Activated CD8-positive, alpha-beta memory T cell treated with anti-CD3 and anti-CD28 coated beads for 36 hours (primary cell): ENCODE measurements around the gene SLC39A6. TPM values are rescaled to one million over a fixed set of nuclear protein-coding genes. Genes with fewer than 3 reads are reported as not detected.
"Not testable (repeated sequence)": the region's sequence is repeated elsewhere in the genome, so short reads cannot be mapped to it uniquely, and the experiment has no call there.

Experiments used
- CTCF ChIA-PET: fragments of 350-600 bp; sonication (Branson Sonifier 250); formaldehyde crosslinking; loops from one replicate; lab custom pipeline; 2021; ENCODE audit warnings: antibody characterized with exemption; lab: Charles Lee
- POLR2A ChIA-PET: fragments of 350-600 bp; sonication (Branson Sonifier 250); formaldehyde crosslinking; loops from one replicate; lab custom pipeline; 2021; ENCODE audit warnings: antibody characterized with exemption; lab: Charles Lee
- total RNA-seq, 2 experiments: library from RNA; stranded (reverse); gene quantifications; one replicate each; pipeline ENCODE4 v1.2.3, GENCODE V29; 2021

SLC39A6 gene
- total RNA-seq, 2 experiments from 2014 or later = 43.2 to 43.5 TPM

DNA sequence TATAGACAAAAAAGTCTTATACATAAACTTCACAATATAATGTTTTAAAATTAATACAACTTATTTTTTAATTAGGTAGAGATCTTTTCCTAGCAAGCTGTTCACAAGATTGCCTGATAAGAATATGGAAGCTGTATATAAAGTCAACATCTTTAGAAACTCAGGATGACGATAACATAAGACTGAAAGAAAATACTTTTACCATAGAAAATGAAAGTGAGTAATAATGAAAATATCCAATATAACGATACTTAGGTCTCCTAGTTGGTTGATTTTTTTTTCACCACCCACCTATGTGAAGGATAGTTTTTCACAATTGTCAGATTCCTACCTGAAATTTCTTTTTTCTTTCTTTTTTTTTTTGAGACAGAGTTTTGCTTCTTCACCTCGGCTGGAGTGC, 13.6 kb upstream of the SLC39A6 start:
- CTCF ChIA-PET = interaction anchor here (1.3 kb wide), 1 partner anchor 12 kb away, joined by 3 read pairs; no protein-coding TSS in a partner anchor
- POLR2A ChIA-PET = no interaction called here

DNA sequence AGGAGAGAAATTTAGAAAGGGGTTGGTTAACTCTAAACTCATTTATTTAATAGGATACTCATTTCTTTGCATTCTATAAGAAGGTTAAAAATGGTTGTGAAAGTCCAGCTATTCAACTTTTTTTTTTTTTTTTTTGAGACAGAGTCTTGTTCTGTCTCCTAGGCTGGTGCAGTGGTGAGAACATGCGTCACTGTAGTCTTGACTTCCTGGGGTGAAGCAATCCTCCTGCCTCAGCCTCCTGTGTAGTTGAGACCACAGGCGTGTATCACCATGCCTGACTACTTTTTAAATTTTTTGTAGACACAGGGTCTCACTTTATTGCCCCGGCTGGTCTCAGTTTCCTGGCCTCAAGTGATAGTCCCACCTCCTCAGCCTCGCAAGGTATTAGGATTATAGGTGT, 12.4 kb upstream of the SLC39A6 start:
- CTCF ChIA-PET = interaction anchor here (0.7 kb wide), 1 partner anchor 14 kb away, joined by 3 read pairs; no protein-coding TSS in a partner anchor
- POLR2A ChIA-PET = interaction anchor here (0.7 kb wide), 1 partner anchor 8 kb away, joined by 4 read pairs; no protein-coding TSS in a partner anchor

DNA sequence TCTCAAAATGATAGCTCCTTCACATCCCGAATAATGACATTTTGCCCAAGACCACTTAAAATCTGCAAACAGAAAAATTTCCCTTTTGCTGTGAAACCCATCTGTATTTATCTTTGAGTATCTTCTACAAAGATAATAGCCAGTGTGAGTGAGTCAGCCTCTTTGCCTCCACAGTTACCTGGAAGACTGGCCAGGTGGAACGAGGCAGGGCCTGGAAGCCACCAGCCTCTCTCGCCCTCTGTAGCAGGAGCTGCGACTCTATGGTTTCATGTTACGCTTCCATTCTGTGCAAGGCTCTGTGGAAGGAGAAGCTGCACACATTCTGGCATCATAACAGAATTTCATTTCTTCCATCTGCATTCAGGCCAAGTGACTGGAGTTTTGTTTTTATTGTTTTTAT, 10.1 kb upstream of the SLC39A6 start:
- ChIA-PET CTCF (no interaction called here), POLR2A (no interaction called here)

- ChIA-PET CTCF (no interaction called here), POLR2A (no interaction called here)
Observed at GRCh38 chr18:36135264-36135663, 6.1 kb upstream of the SLC39A6 start.

DNA sequence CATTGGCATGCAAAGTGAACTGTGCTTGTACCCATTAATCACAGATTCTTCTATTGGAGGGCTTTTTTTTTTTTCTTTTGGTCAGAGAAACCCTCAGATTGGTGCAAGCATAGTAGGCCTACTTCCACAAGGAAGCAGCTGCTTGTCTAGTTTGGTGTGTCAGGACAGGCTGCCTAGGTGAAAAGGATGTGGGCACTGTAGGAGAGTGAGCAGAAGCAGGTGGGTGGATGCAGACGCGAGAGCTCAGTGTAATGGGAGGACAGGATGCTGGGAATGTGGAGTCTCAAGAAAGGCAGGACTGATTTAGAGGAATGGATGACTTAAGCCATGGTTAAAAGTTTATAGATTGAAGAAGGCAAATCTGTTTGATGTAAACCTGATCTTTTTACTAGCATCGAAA, 3.6 kb upstream of the SLC39A6 start:
- ChIA-PET CTCF (no interaction called here), POLR2A (no interaction called here)

DNA sequence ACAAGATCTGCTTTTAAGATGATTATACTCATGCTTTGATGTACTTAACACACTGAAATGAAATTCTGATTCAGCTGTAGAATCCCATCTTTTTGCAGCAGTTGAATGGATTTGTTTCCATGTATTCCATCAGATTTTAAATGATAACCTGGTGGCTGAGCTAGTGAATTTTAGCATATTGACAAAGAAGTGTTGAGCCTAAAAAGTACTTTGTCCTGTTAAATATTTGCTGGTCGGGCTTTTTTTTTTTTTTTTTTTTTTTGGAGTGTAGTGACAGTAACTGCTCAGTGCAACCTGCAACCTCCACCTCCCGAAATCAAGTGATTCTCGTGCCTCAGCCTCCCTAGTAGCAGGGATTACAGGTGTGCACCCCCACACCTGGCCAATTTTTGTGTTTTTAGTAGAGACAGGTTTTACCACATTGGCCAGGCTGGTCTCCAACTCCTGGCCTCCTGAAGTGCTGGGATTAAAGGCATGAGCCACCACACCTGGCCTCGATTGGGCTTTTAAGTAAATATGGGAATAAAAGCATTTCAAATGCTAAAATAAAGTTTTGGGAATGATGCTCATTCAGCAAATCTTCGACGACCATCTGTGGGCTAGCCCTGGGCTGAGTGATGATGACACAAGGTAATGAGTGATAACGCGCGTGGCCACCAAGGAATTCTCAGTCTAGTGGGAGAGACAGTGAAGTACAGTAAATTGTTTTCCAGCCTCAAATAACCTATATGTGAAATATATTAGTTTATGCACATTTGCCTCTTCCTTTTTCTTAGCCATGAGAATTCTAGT, 2.7 kb upstream of the SLC39A6 start:
- ChIA-PET POLR2A (no interaction called here), CTCF (interaction anchor here (0.6 to 1.2 kb wide), 2 partner anchors 12 to 125 kb away, joined by 3 read pairs; no protein-coding TSS in a partner anchor)

- CTCF ChIA-PET = interaction anchor here (0.6 to 1.2 kb wide), 2 partner anchors 12 to 126 kb away, joined by 3 read pairs; no protein-coding TSS in a partner anchor
- POLR2A ChIA-PET = no interaction called here
Observed at GRCh38 chr18:36130883-36131653, 1.9 kb upstream of the SLC39A6 start.

- ChIA-PET CTCF (interaction anchor here (1.2 to 1.5 kb wide), 3 partner anchors 8 to 34 kb away, joined by 3 to 5 read pairs (median 3); no protein-coding TSS in a partner anchor), POLR2A (no interaction called here)
Observed at GRCh38 chr18:36130039-36130831, 1.1 kb upstream of the SLC39A6 start.

DNA sequence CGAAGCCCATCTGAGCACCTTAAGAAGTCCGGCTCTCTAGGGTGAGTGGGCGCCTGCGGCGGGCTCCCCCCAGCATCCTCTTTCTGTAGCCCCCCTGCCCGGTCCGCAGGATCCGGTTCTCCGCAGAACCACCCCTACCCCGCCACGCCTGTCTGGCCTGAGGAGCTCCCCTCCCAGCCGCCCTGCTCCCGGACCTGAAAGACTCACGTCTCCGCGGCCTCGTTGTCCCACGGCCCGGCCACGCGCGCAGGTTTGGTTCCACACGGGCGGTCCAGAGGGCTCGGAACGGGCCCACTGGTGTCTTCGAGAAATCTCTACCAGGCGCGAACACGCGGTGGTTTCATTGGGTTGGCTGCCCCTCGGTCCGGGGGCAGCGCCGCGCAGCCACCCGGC, 237 bp downstream of the SLC39A6 start:
- ChIA-PET POLR2A (interaction anchor here (0.6 to 2.0 kb wide), 4 partner anchors 18 to 513 kb away, joined by 3 to 8 read pairs (median 5); no protein-coding TSS in a partner anchor), CTCF (interaction anchor here (1.2 to 1.5 kb wide), 2 partner anchors 9 to 33 kb away, joined by 3 to 5 read pairs; no protein-coding TSS in a partner anchor)

DNA sequence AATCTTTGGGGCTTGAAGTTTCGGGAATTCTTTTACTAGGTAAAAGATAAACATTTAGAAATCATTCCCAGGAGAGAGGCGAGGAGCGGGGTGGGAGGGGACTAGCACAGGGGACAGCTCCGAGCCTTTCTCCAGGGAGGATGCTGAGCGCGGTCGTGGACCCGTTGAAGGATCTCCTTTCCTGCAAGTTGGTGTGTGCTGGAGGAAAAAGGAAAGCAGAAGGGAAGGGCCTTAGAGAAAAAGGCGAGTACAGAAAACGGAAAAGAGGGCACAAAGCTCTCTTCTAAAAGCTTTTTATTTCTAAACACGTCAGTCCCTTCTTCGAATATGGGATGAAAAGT, 640 bp downstream of the SLC39A6 start:
- ChIA-PET CTCF (interaction anchor here (1.2 to 1.5 kb wide), 2 partner anchors 9 to 33 kb away, joined by 3 to 5 read pairs; no protein-coding TSS in a partner anchor), POLR2A (interaction anchor here (0.6 to 2.0 kb wide), 4 partner anchors 18 to 512 kb away, joined by 3 to 8 read pairs (median 5); no protein-coding TSS in a partner anchor)

GRCh38 chr18:36127836-36128529, 1.2 kb downstream of the SLC39A6 start:
- ChIA-PET CTCF (no interaction called here), POLR2A (interaction anchor here (1.0 to 2.0 kb wide), 3 partner anchors 19 to 61 kb away, joined by 3 to 8 read pairs (median 7); no protein-coding TSS in a partner anchor)

DNA sequence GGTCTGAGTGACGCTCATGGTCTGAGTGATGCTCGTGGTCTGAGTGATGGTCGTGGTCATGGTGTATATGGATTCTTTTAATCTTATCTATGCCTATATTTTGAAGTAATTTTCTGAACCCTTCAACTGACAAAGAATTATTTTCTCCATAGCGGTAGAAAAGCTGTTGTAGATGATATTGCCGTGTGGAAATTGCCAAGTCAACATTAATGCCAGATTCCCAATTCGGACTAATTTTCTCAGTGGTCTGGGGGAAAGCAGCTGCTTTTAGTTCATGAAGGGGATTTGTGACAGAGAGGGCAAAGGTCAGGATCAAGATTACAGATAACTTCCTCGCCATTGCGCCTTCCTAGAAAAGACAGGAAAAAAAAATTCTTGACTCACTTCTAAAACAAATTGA, 2.5 kb downstream of the SLC39A6 start:
- CTCF ChIA-PET = interaction anchor here (1.1 kb wide), 1 partner anchor 28 kb away, joined by 3 read pairs; no protein-coding TSS in a partner anchor
- POLR2A ChIA-PET = no interaction called here

DNA sequence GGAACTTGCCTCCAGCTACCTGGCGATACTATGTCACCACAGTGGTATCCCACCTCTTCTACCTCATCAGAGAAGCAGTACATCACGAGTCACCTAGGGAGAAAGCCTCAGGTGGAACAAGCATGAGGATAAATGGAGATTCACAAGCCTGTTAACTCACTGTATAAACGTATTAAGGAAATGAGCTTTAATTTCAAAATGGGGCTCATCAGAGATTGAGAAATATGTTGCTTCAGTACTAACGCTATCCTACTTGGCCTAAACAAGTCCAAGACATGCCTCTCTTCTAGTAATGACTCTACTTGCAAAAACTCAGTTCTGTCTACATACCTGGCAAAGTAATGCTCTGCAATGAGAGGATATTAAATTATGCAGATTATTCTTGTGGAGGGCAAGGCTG, 4.3 kb downstream of the SLC39A6 start:
- POLR2A ChIA-PET = no interaction called here
- CTCF ChIA-PET = no interaction called here

GRCh38 chr18:36120297-36120696, 8.8 kb downstream of the SLC39A6 start:
- ChIA-PET CTCF (interaction anchor here (0.8 to 0.9 kb wide), 2 partner anchors 13 to 76 kb away, joined by 3 to 4 read pairs; no protein-coding TSS in a partner anchor), POLR2A (no interaction called here)

GRCh38 chr18:36116771-36117170, 12.4 kb downstream of the SLC39A6 start:
- POLR2A ChIA-PET, CTCF ChIA-PET: not testable (repeated sequence)

DNA sequence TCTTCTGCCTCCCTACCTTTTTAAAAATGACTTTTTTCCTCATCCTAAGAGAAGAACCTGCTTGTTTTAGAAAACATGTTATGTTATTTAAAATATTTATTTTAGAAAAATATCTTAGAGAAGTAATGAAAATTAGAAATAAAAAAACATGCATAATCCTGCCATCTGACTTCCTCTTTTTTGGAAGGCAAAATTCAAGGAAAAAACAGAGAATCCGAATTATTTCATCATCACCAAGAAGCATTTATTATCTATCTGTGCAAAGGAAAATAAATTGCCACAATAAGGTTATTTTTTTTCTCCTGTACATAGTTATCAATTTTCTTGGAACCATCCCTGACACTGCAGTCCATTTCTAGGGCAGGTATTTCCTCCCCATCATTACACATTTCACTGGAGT, 14.4 kb downstream of the SLC39A6 start:
- ChIA-PET POLR2A (no interaction called here), CTCF (no interaction called here)

GRCh38 chr18:36114251-36114650, 14.9 kb downstream of the SLC39A6 start:
- POLR2A ChIA-PET = no interaction called here
- CTCF ChIA-PET = no interaction called here

GRCh38 chr18:36112302-36112701, 16.8 kb downstream of the SLC39A6 start:
- ChIA-PET POLR2A (no interaction called here), CTCF (no interaction called here)
